ENCODE data around the gene SOWAHA. TPM values are rescaled to one million over a fixed set of nuclear protein-coding genes. Genes with fewer than 3 reads are reported as not detected.

SOWAHA gene
- total RNA-seq, 2 donors from 2014 or later = 0.13 TPM; not detected in 1

GRCh38 chr5:132856011-132856410, 42.9 kb downstream of the SOWAHA start:
- H3K9me3 ChIP-seq (ENCODE audit: control insufficient read depth, low read length) = no peaks in the 10 kb centered on the region
- peaks cover 13% of the 10 kb centered on the region for H3K27me3 ChIP-seq (ENCODE audit: control insufficient read depth, insufficient read depth, low read length, poor library complexity, severe bottlenecking)
- 93 to 100% methylated on average over 1 to 3 of the region's 3 CpGs for WGBS, 2 experiments (ENCODE audit: insufficient coverage in 1 of 2, insufficient read length in 1 of 2)
- no peak overlapping the region for H3K27ac ChIP-seq (ENCODE audit: low read depth, low read length)
- Mint-ChIP-seq H3K27me3 (ENCODE audit: insufficient read depth) (peaks cover 3% of the 10 kb centered on the region), H3K9me3 (no peaks in the 10 kb centered on the region), H3K4me1 (peaks cover 3% of the 10 kb centered on the region), H3K27ac (no peak overlapping the region), H3K36me3 (ENCODE audit: low read depth) (no peaks in the 10 kb centered on the region), H3K4me3 (no peak overlapping the region)
- TF ChIP-seq CTCF (conservative IDR thresholded peaks at IDR 0.05) = no peak
- no peaks in the 10 kb centered on the region for H3K36me3 ChIP-seq (ENCODE audit: control insufficient read depth, insufficient read depth, low read length)
- DNase-seq = peak; percentile 5
- H3K4me1 ChIP-seq (ENCODE audit: control insufficient read depth, insufficient read depth, low read length) = no peaks in the 10 kb centered on the region
- no peak overlapping the region for H3K4me3 ChIP-seq (ENCODE audit: low read length)
- H3K9ac ChIP-seq (ENCODE audit: extremely low read depth, low read length, poor library complexity, severe bottlenecking) = no peak overlapping the region

- H3K9me3 Mint-ChIP-seq = no peaks in the 10 kb centered on the region
- Histone ChIP-seq H3K9ac (ENCODE audit: extremely low read depth, low read length, poor library complexity, severe bottlenecking) (no peak overlapping the region), H3K4me1 (ENCODE audit: control insufficient read depth, insufficient read depth, low read length) (no peaks in the 10 kb centered on the region), H3K27ac (ENCODE audit: low read depth, low read length) (no peak overlapping the region), H3K4me3 (ENCODE audit: low read length) (no peak overlapping the region), H3K36me3 (ENCODE audit: control insufficient read depth, insufficient read depth, low read length) (no peaks in the 10 kb centered on the region), H3K27me3 (ENCODE audit: control insufficient read depth, insufficient read depth, low read length, poor library complexity, severe bottlenecking) (peaks cover 32% of the 10 kb centered on the region), H3K9me3 (ENCODE audit: control insufficient read depth, low read length) (no peaks in the 10 kb centered on the region)
- H3K27me3 Mint-ChIP-seq (ENCODE audit: insufficient read depth) = peaks cover 6% of the 10 kb centered on the region
- no peak for DNase-seq
- H3K4me1 Mint-ChIP-seq = peaks cover 10% of the 10 kb centered on the region
- no peaks in the 10 kb centered on the region for H3K36me3 Mint-ChIP-seq (ENCODE audit: low read depth)
- no peak overlapping the region for H3K4me3 Mint-ChIP-seq
- TF ChIP-seq CTCF (conservative IDR thresholded peaks at IDR 0.05) = no peak
- 86 to 87% methylated on average over 1 to 2 of the region's 2 CpGs for WGBS, 2 experiments (ENCODE audit: insufficient coverage in 1 of 2, insufficient read length in 1 of 2)
- no peak overlapping the region for H3K27ac Mint-ChIP-seq
Observed at GRCh38 chr5:132859889-132860437, 46.9 kb downstream of the SOWAHA start.

- no peak for TF ChIP-seq CTCF (conservative IDR thresholded peaks at IDR 0.05)
- no peaks in the 10 kb centered on the region for H3K36me3 Mint-ChIP-seq (ENCODE audit: low read depth)
- H3K9me3 Mint-ChIP-seq = no peaks in the 10 kb centered on the region
- 86 to 91% methylated on average over 4 to 5 of the region's 5 CpGs for WGBS, 2 experiments (ENCODE audit: insufficient coverage in 1 of 2, insufficient read length in 1 of 2)
- H3K27me3 Mint-ChIP-seq (ENCODE audit: insufficient read depth) = peaks cover 6% of the 10 kb centered on the region
- H3K4me3 Mint-ChIP-seq = no peak overlapping the region
- DNase-seq = no peak
- no peak overlapping the region for H3K9ac ChIP-seq (ENCODE audit: extremely low read depth, low read length, poor library complexity, severe bottlenecking)
- H3K9me3 ChIP-seq (ENCODE audit: control insufficient read depth, low read length) = no peaks in the 10 kb centered on the region
- H3K27ac Mint-ChIP-seq = no peak overlapping the region
- H3K4me1 ChIP-seq (ENCODE audit: control insufficient read depth, insufficient read depth, low read length) = peaks cover 3% of the 10 kb centered on the region
- H3K36me3 ChIP-seq (ENCODE audit: control insufficient read depth, insufficient read depth, low read length) = no peaks in the 10 kb centered on the region
- H3K27ac ChIP-seq (ENCODE audit: low read depth, low read length) = no peak overlapping the region
- H3K27me3 ChIP-seq (ENCODE audit: control insufficient read depth, insufficient read depth, low read length, poor library complexity, severe bottlenecking) = peaks cover 32% of the 10 kb centered on the region
- no peak overlapping the region for H3K4me3 ChIP-seq (ENCODE audit: low read length)
- H3K4me1 Mint-ChIP-seq = peaks cover 15% of the 10 kb centered on the region
Observed at GRCh38 chr5:132860742-132861141, 47.6 kb downstream of the SOWAHA start.
